BJ (cell line): Measurements from ENCODE around the gene AGAP1. TPM values are rescaled to one million over a fixed set of nuclear protein-coding genes. Genes with fewer than 3 reads are reported as not detected.

Experiments used
- CTCF ChIA-PET: fragments of 350-600 bp; formaldehyde crosslinking; extraction: SDS; loops from one replicate; lab custom pipeline; 2021; ENCODE audit warnings: antibody characterized with exemption, inconsistent platforms; lab: Yijun Ruan, JAX
- POLR2A ChIA-PET: fragments of 300-600 bp; sonication (Branson Sonifier 250); formaldehyde crosslinking; extraction: SDS; loops from one replicate; lab custom pipeline; 2021; ENCODE audit warnings: antibody characterized with exemption; lab: Charles Lee
- DNase-seq: peaks from one replicate; pipeline ENCODE4 v3.0.0-alpha.2; 2011; ENCODE audit warnings: low read depth
- H3K27me3 ChIP-seq: 2 replicates; pipeline ENCODE4 v1.6.0; 2011; ENCODE audit warnings: low read length; ENCODE audit not compliant: control insufficient read depth, insufficient read depth
- H3K36me3 ChIP-seq: 2 replicates; pipeline ENCODE4 v1.5.1; 2011; ENCODE audit warnings: low read length; ENCODE audit not compliant: control insufficient read depth, insufficient read depth
- H3K4me3 ChIP-seq: 2 replicates; pipeline ENCODE4 v1.5.1; 2011; ENCODE audit warnings: low read depth, mild to moderate bottlenecking, control low read depth, low read length
- polyA plus RNA-seq: library from polyadenylated mRNA; depleted of rRNA; stranded (reverse); fragments of >200 nt; gene quantifications from 2 replicates; pipeline ENCODE4 v1.2.3, GENCODE V29; 2011
- TF ChIP-seq, protein P1 (sequence below): IDR thresholded peaks from 2 replicates; pipeline ENCODE4 v1.5.1; 2011; ENCODE audit warnings: low read depth, mild to moderate bottlenecking, control low read depth, inconsistent platforms, low read length, moderate library complexity; ENCODE audit not compliant: insufficient read depth

The AGAP1 gene
- polyA plus RNA-seq, 1 experiment, result 14.9 TPM

DNA sequence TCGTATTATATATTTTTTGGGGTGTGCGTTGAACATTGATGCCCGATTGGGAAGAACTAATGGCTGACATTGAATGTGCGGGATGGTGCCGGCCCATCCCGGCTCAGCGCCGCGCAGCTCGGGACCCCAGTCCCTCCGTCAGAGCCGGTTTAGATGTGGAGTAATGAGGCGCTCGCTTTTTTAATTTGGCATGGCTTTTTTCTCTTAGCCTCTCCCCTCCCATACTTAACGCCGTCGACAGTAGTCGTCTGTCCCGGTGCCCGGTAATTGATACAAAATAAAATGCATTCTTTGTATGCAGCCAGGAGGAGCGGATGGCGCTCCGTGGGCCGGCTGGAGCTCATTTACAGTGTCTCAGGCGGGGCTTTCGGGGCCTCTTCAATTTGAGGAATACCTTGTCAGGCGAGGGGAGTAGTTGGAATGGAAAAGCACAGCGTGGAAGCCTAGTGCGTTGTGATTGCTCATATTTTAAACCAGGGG is 465.1 kb downstream of the AGAP1 start:
- TF ChIP-seq, protein P1, sequence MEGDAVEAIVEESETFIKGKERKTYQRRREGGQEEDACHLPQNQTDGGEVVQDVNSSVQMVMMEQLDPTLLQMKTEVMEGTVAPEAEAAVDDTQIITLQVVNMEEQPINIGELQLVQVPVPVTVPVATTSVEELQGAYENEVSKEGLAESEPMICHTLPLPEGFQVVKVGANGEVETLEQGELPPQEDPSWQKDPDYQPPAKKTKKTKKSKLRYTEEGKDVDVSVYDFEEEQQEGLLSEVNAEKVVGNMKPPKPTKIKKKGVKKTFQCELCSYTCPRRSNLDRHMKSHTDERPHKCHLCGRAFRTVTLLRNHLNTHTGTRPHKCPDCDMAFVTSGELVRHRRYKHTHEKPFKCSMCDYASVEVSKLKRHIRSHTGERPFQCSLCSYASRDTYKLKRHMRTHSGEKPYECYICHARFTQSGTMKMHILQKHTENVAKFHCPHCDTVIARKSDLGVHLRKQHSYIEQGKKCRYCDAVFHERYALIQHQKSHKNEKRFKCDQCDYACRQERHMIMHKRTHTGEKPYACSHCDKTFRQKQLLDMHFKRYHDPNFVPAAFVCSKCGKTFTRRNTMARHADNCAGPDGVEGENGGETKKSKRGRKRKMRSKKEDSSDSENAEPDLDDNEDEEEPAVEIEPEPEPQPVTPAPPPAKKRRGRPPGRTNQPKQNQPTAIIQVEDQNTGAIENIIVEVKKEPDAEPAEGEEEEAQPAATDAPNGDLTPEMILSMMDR, result no peak
- POLR2A ChIA-PET, result no interaction called here
- Histone ChIP-seq H3K27me3 (no peaks in the 10 kb centered on the region), H3K36me3 (no peaks in the 10 kb centered on the region), H3K4me3 (no peak overlapping the region)
- CTCF ChIA-PET, result interaction anchor here (1.0 kb wide), 1 partner anchor 11 kb away, joined by 5 read pairs; no protein-coding TSS in a partner anchor
- DNase-seq, result no peak

GRCh38 chr2:235960011-235960715 is 466.3 kb downstream of the AGAP1 start:
- no peak for DNase-seq
- ChIA-PET POLR2A (no interaction called here), CTCF (no interaction called here)
- Histone ChIP-seq H3K36me3 (no peaks in the 10 kb centered on the region), H3K4me3 (no peak overlapping the region), H3K27me3 (no peaks in the 10 kb centered on the region)
- TF ChIP-seq, protein P1, result no peak

- CTCF ChIA-PET, result no interaction called here
- DNase-seq, result no peak
Observed at GRCh38 chr2:235960716-235961640, 467.1 kb downstream of the AGAP1 start.

GRCh38 chr2:235961711-235962110 is 467.9 kb downstream of the AGAP1 start:
- ChIA-PET POLR2A (no interaction called here), CTCF (no interaction called here)
- TF ChIP-seq, protein P1, result no peak

More at GRCh38 chr2:235960716-235961640, 467.1 kb downstream of the AGAP1 start:
- no peaks in the 10 kb centered on the region for H3K36me3 ChIP-seq
- TF ChIP-seq, protein P1, result no peak
- H3K4me3 ChIP-seq, result no peak overlapping the region
- no peaks in the 10 kb centered on the region for H3K27me3 ChIP-seq
- POLR2A ChIA-PET, result no interaction called here

More at GRCh38 chr2:235961711-235962110, 467.9 kb downstream of the AGAP1 start:
- DNase-seq, result no peak
- H3K4me3 ChIP-seq, result no peak overlapping the region
- no peaks in the 10 kb centered on the region for H3K36me3 ChIP-seq
- H3K27me3 ChIP-seq, result no peaks in the 10 kb centered on the region
